Karpas-422 (cell line): ENCODE data around the gene KCNE4. TPM values are rescaled to one million over a fixed set of nuclear protein-coding genes. Genes with fewer than 3 reads are reported as not detected.

ENCODE experiments used
- DNase-seq: peaks from one replicate; pipeline ENCODE4 v3.0.0-alpha.2; 2015
- H2AFZ ChIP-seq: fragments of 200-600 bp; sonication (generic); 2 replicates; pipeline ENCODE4 v1.6.1; 2014; ENCODE audit warnings: antibody characterized with exemption, low read length, mixed read lengths
- H3K27ac ChIP-seq: fragments of 200-600 bp; sonication (generic); 2 replicates; pipeline ENCODE4 v1.5.1; 2014; ENCODE audit warnings: mild to moderate bottlenecking, low read length, moderate library complexity
- H3K27me3 ChIP-seq: fragments of 200-600 bp; sonication (generic); 2 replicates; pipeline ENCODE4 v1.6.1; 2014; ENCODE audit warnings: low read length, mixed read lengths
- H3K36me3 ChIP-seq: fragments of 200-600 bp; sonication (generic); 2 replicates; pipeline ENCODE4 v1.6.1; 2014; ENCODE audit warnings: low read length, mixed read lengths; ENCODE audit not compliant: insufficient read depth
- H3K4me1 ChIP-seq: fragments of 200-600 bp; sonication (generic); 2 replicates; pipeline ENCODE4 v1.6.1; 2014; ENCODE audit warnings: mild to moderate bottlenecking, low read length, mixed read lengths
- H3K4me2 ChIP-seq: fragments of 200-600 bp; sonication (generic); 2 replicates; pipeline ENCODE4 v1.6.1; 2014; ENCODE audit warnings: low read length, low read depth, mild to moderate bottlenecking; ENCODE audit not compliant: poor library complexity, severe bottlenecking
- H3K4me3 ChIP-seq: fragments of 200-600 bp; sonication (generic); 2 replicates; pipeline ENCODE4 v1.5.1; 2014; ENCODE audit warnings: mild to moderate bottlenecking, antibody characterized with exemption, low read length, mixed read lengths
- H3K79me2 ChIP-seq: fragments of 200-600 bp; sonication (generic); 2 replicates; pipeline ENCODE4 v1.6.1; 2014; ENCODE audit warnings: mild to moderate bottlenecking, low read length, mixed read lengths
- H3K9ac ChIP-seq: fragments of 200-600 bp; sonication (generic); 2 replicates; pipeline ENCODE4 v1.6.0; 2014; ENCODE audit warnings: low read length
- H3K9me2 ChIP-seq: fragments of 200-600 bp; sonication (generic), shearing (Covaris generic); replicated peaks from 2 replicates; pipeline ENCODE4 v1.6.0; 2014; ENCODE audit warnings: mild to moderate bottlenecking, low read length, moderate library complexity; ENCODE audit not compliant: insufficient read depth
- H3K9me3 ChIP-seq: fragments of 300-700, 200-600 bp; sonication (generic); 2 replicates; pipeline ENCODE4 v1.6.1; 2014; ENCODE audit warnings: low read length, mixed read lengths
- H4K20me1 ChIP-seq: fragments of 200-600 bp; sonication (generic); 2 replicates; pipeline ENCODE4 v1.6.1; 2014; ENCODE audit warnings: mild to moderate bottlenecking, antibody characterized with exemption, low read length, low read depth; ENCODE audit not compliant: insufficient read depth
- total RNA-seq: library from RNA; depleted of rRNA; stranded (reverse); fragments of >200 nt; shearing (Covaris generic); gene quantifications from 2 replicates; pipeline ENCODE4 v1.2.3, GENCODE V29; 2014; ENCODE audit warnings: low replicate concordance; rRNA removed

KCNE4 gene, protein sequence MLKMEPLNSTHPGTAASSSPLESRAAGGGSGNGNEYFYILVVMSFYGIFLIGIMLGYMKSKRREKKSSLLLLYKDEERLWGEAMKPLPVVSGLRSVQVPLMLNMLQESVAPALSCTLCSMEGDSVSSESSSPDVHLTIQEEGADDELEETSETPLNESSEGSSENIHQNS
- total RNA-seq = not detected in 2 replicates

GRCh38 chr2:223051693-223052289 lies at the start of gene KCNE4:
TSS of gene KCNE4 (plus strand) at chr2:223052190. CDS start at chr2:223052831, 641 bp downstream.
- H2AFZ ChIP-seq = no peak within 1 kb of the TSS
- no peak within 1 kb of the TSS for H3K4me2 ChIP-seq
- H3K4me1 ChIP-seq = no peaks in the 10 kb centered on the region
- H3K4me3 ChIP-seq = no peak within 1 kb of the TSS
- H4K20me1 ChIP-seq = no peaks in the 10 kb centered on the region
- DNase-seq = no peak
- no peaks in the 10 kb centered on the region for H3K9me3 ChIP-seq
- no peaks in the 10 kb centered on the region for H3K27me3 ChIP-seq
- no peaks in the 10 kb centered on the region for H3K9me2 ChIP-seq
- no peak within 1 kb of the TSS for H3K9ac ChIP-seq
- H3K27ac ChIP-seq = no peak within 1 kb of the TSS
- no peaks in the 10 kb centered on the region for H3K79me2 ChIP-seq
- H3K36me3 ChIP-seq = no peaks in the 10 kb centered on the region

- Histone ChIP-seq H4K20me1 (no peaks in the 10 kb centered on the region), H3K9me3 (no peaks in the 10 kb centered on the region), H3K27me3 (no peaks in the 10 kb centered on the region), H3K79me2 (no peaks in the 10 kb centered on the region), H2AFZ (no peak overlapping the region), H3K4me3 (no peak overlapping the region), H3K27ac (no peak overlapping the region), H3K9ac (no peak overlapping the region), H3K9me2 (no peaks in the 10 kb centered on the region), H3K36me3 (no peaks in the 10 kb centered on the region), H3K4me2 (no peak overlapping the region), H3K4me1 (no peaks in the 10 kb centered on the region)
- no peak for DNase-seq
These were observed 48.8 kb upstream of the KCNE4 start for GRCh38 chr2:223003191-223003590.

- H3K9ac ChIP-seq = no peak overlapping the region
- no peaks in the 10 kb centered on the region for H3K9me2 ChIP-seq
- H3K4me1 ChIP-seq = no peaks in the 10 kb centered on the region
- H3K4me3 ChIP-seq = no peak overlapping the region
- H4K20me1 ChIP-seq = no peaks in the 10 kb centered on the region
- no peaks in the 10 kb centered on the region for H3K36me3 ChIP-seq
- no peaks in the 10 kb centered on the region for H3K9me3 ChIP-seq
- H3K27me3 ChIP-seq = no peaks in the 10 kb centered on the region
- H3K79me2 ChIP-seq = no peaks in the 10 kb centered on the region
- no peak for DNase-seq
- no peak overlapping the region for H2AFZ ChIP-seq
- H3K27ac ChIP-seq = no peak overlapping the region
- H3K4me2 ChIP-seq = no peak overlapping the region
These were observed 46.5 kb upstream of the KCNE4 start for GRCh38 chr2:223005496-223005895.

DNA sequence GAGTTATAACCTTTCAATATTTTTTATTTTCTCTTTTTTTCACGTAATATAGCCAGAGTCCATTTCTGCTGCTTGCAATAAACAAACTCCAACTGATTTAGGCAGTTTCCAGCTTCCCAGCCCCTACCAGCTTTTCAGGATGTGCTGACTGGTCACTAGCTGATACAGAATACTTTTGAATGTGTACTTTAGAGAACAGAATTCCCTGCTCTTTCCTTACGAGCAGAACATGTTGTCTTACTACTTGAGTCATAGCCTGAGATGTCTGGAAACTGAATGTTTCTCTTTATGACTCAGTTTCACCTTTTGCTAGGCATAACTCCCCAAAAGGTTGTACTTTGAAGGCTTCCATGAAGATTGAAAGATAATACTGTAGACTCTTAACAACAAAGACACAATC lies 44.5 kb upstream of the KCNE4 start:
- no peak for DNase-seq
- no peaks in the 10 kb centered on the region for H3K36me3 ChIP-seq
- H3K27me3 ChIP-seq = no peaks in the 10 kb centered on the region
- H4K20me1 ChIP-seq = no peaks in the 10 kb centered on the region
- H3K79me2 ChIP-seq = no peaks in the 10 kb centered on the region
- no peaks in the 10 kb centered on the region for H3K4me1 ChIP-seq
- no peak overlapping the region for H3K9ac ChIP-seq
- H3K4me3 ChIP-seq = no peak overlapping the region
- no peak overlapping the region for H2AFZ ChIP-seq
- H3K4me2 ChIP-seq = no peak overlapping the region
- no peaks in the 10 kb centered on the region for H3K9me3 ChIP-seq
- H3K9me2 ChIP-seq = no peaks in the 10 kb centered on the region
- H3K27ac ChIP-seq = no peak overlapping the region

DNA sequence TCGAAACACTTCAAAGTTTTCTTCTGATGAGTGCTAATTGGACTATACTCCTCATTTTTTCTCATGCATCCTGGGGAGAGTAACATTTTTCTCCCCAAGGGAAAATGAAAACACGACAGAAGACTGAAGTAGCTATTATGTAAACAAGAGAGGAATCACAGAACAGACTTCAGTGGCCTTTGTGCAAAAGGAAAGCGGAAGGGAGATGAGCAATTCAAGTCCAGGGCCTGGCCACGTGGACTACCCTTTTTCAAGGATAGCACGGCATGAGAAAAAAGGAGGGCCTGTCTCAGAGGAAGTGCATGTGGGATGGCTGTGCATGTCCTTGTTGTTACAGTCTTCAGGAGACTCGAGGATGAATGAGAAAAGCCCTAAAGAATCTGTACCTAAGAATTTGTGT lies 43.8 kb upstream of the KCNE4 start:
- Histone ChIP-seq H3K79me2 (no peaks in the 10 kb centered on the region), H3K27ac (no peak overlapping the region), H3K9me2 (no peaks in the 10 kb centered on the region), H4K20me1 (no peaks in the 10 kb centered on the region), H2AFZ (no peak overlapping the region), H3K9me3 (no peaks in the 10 kb centered on the region), H3K36me3 (no peaks in the 10 kb centered on the region), H3K4me3 (no peak overlapping the region), H3K4me1 (no peaks in the 10 kb centered on the region), H3K27me3 (no peaks in the 10 kb centered on the region), H3K9ac (no peak overlapping the region), H3K4me2 (no peak overlapping the region)
- no peak for DNase-seq

GRCh38 chr2:223008956-223009355 lies 43.0 kb upstream of the KCNE4 start:
- no peaks in the 10 kb centered on the region for H3K27me3 ChIP-seq
- H3K9me2 ChIP-seq = no peaks in the 10 kb centered on the region
- no peaks in the 10 kb centered on the region for H3K36me3 ChIP-seq
- no peak for DNase-seq
- H3K27ac ChIP-seq = no peak overlapping the region
- no peaks in the 10 kb centered on the region for H3K4me1 ChIP-seq
- H3K79me2 ChIP-seq = no peaks in the 10 kb centered on the region
- no peaks in the 10 kb centered on the region for H3K9me3 ChIP-seq
- H3K9ac ChIP-seq = no peak overlapping the region
- no peak overlapping the region for H3K4me3 ChIP-seq
- no peaks in the 10 kb centered on the region for H4K20me1 ChIP-seq
- no peak overlapping the region for H2AFZ ChIP-seq
- no peak overlapping the region for H3K4me2 ChIP-seq

DNA sequence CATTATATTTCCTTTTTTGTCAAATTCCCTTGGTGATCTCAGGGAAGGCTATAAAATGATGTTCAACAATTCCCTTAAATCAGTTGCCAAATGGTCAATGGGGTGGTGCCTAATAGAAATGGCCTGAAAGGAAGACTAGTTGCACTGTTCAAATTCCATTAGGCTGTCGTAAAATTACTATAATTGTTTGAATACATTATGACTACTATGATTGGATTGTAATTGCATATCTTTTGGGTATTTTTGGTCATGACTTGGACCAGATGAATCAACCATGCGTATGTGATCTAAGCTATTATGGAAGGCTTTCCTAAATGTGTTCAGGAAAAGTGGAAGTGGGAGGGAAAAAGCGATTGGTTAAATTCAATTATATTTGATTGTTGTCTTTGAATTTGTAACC lies 41.3 kb upstream of the KCNE4 start:
- Histone ChIP-seq H3K4me3 (no peak overlapping the region), H3K27ac (no peak overlapping the region), H3K4me2 (no peak overlapping the region), H3K9ac (no peak overlapping the region), H3K4me1 (no peaks in the 10 kb centered on the region), H3K27me3 (no peaks in the 10 kb centered on the region), H4K20me1 (no peaks in the 10 kb centered on the region), H3K9me3 (no peaks in the 10 kb centered on the region), H2AFZ (no peak overlapping the region), H3K9me2 (no peaks in the 10 kb centered on the region), H3K79me2 (no peaks in the 10 kb centered on the region), H3K36me3 (no peaks in the 10 kb centered on the region)
- DNase-seq = no peak

GRCh38 chr2:223012291-223012690 lies 39.7 kb upstream of the KCNE4 start:
- Histone ChIP-seq H3K9me3 (no peaks in the 10 kb centered on the region), H3K27me3 (no peaks in the 10 kb centered on the region), H3K4me3 (no peak overlapping the region), H3K4me2 (no peak overlapping the region), H4K20me1 (no peaks in the 10 kb centered on the region), H3K79me2 (no peaks in the 10 kb centered on the region), H3K9me2 (no peaks in the 10 kb centered on the region), H3K4me1 (no peaks in the 10 kb centered on the region), H3K36me3 (no peaks in the 10 kb centered on the region), H3K9ac (no peak overlapping the region), H3K27ac (no peak overlapping the region), H2AFZ (no peak overlapping the region)
- DNase-seq = no peak
